ENCODE results near the gene CFAP46. TPM values are rescaled to one million over a fixed set of nuclear protein-coding genes. Genes with fewer than 3 reads are reported as not detected.
"Not testable (repeated sequence)": the region's sequence is repeated elsewhere in the genome, so short reads cannot be mapped to it uniquely, and the experiment has no call there.

The CFAP46 gene
- total RNA-seq, 6 donors from 2014 or later: 0.60 to 28.3 (median 8.0) TPM

- TF ChIP-seq POLR2AphosphoS5 (IDR thresholded peaks at IDR 0.05): no peak
- no peak for TF ChIP-seq EP300 (IDR thresholded peaks at IDR 0.05)
- no peak for TF ChIP-seq POLR2A (IDR thresholded peaks at IDR 0.05)
- TF ChIP-seq CTCF (IDR thresholded peaks at IDR 0.05): no peak
- WGBS, 2 donors: 85 to 92% methylated on average over 7 to 22 of the region's 33 CpGs
Observed at GRCh38 chr10:132845780-132846595, 96.4 kb downstream of the CFAP46 start.

GRCh38 chr10:132845041-132845551 lies 97.3 kb downstream of the CFAP46 start:
- TF ChIP-seq CTCF (IDR thresholded peaks at IDR 0.05): no peak
- H3K9me3 ChIP-seq: peaks cover 8 to 23% (median 17%) of the 10 kb centered on the region in 4 donors
- peaks cover 0 to 10% (median 0%) of the 10 kb centered on the region in 4 donors for H3K4me1 ChIP-seq
- DNase-seq (peak; percentile 14 to 63), ATAC-seq (ENCODE audit: low FRiP score in 2 of 2) (no peak)
- no peak overlapping the region for H3K27ac ChIP-seq
- no peak overlapping the region for H3K4me3 ChIP-seq
- peaks cover 0 to 7% (median 0%) of the 10 kb centered on the region in 4 donors for H3K27me3 ChIP-seq
- 76 to 83% methylated on average over 9 to 15 of the region's 15 CpGs for WGBS, 2 donors
- H3K36me3 ChIP-seq: no peaks in the 10 kb centered on the region

More at GRCh38 chr10:132845780-132846595, 96.4 kb downstream of the CFAP46 start:
- ATAC-seq (ENCODE audit: low FRiP score in 2 of 2): no peak
- Histone ChIP-seq H3K4me1 (peaks cover 0 to 10% (median 0%) of the 10 kb centered on the region in 4 donors), H3K27ac (no peak overlapping the region), H3K36me3 (no peaks in the 10 kb centered on the region), H3K4me3 (no peak overlapping the region), H3K27me3 (peaks cover 0 to 7% (median 0%) of the 10 kb centered on the region in 4 donors), H3K9me3 (peaks cover 8 to 23% (median 17%) of the 10 kb centered on the region in 4 donors)
- peak in 1 of 2 donors; percentile 17 for DNase-seq

- no peak overlapping the region for H3K27ac ChIP-seq
- DNase-seq: peak; percentile 10 to 59
- H3K27me3 ChIP-seq: peaks cover 0 to 7% (median 0%) of the 10 kb centered on the region in 4 donors
- H3K36me3 ChIP-seq: no peaks in the 10 kb centered on the region
- ATAC-seq (ENCODE audit: low FRiP score in 2 of 2): no peak
- no peak overlapping the region for H3K4me3 ChIP-seq
- TF ChIP-seq CTCF (IDR thresholded peaks at IDR 0.05): no peak
- no peak for TF ChIP-seq POLR2A (IDR thresholded peaks at IDR 0.05)
- no peak for TF ChIP-seq POLR2AphosphoS5 (IDR thresholded peaks at IDR 0.05)
- TF ChIP-seq EP300 (IDR thresholded peaks at IDR 0.05): no peak
- 72 to 78% methylated on average over 11 to 19 of the region's 20 CpGs for WGBS, 2 donors
- peaks cover 0 to 10% (median 0%) of the 10 kb centered on the region in 4 donors for H3K4me1 ChIP-seq
- H3K9me3 ChIP-seq: peaks cover 8 to 23% (median 17%) of the 10 kb centered on the region in 4 donors
Observed at GRCh38 chr10:132844069-132844809, 98.1 kb downstream of the CFAP46 start.

- DNase-seq: peak in 1 of 2 donors; percentile 39
- 90 to 93% methylated on average over 10 of the region's 10 CpGs for WGBS, 2 donors
- H3K9me3 ChIP-seq: peaks cover 8 to 23% (median 17%) of the 10 kb centered on the region in 4 donors
- H3K4me1 ChIP-seq; H3K4me3 ChIP-seq; H3K36me3 ChIP-seq; ATAC-seq (ENCODE audit: low FRiP score in 2 of 2); H3K27ac ChIP-seq; H3K27me3 ChIP-seq: not testable (repeated sequence)
Observed at GRCh38 chr10:132843276-132843675, 99.1 kb downstream of the CFAP46 start.

- WGBS, 2 donors: 91 to 93% methylated on average over 3 of the region's 3 CpGs
- TF ChIP-seq POLR2AphosphoS5 (IDR thresholded peaks at IDR 0.05) (no peak), CTCF (IDR thresholded peaks at IDR 0.05) (no peak), POLR2A (IDR thresholded peaks at IDR 0.05) (no peak)
- ATAC-seq (ENCODE audit: low FRiP score in 2 of 2) (no peak), DNase-seq (no peak)
- Histone ChIP-seq H3K4me3 (no peak overlapping the region), H3K4me1 (no peaks in the 10 kb centered on the region), H3K27me3 (no peaks in the 10 kb centered on the region), H3K36me3 (no peaks in the 10 kb centered on the region), H3K27ac (no peak overlapping the region), H3K9me3 (peaks cover 8 to 23% (median 17%) of the 10 kb centered on the region in 4 donors)
Observed at GRCh38 chr10:132842397-132842796, 100.0 kb downstream of the CFAP46 start.

Data from upper lobe of left lung (tissue), 6 donors.